HL-60 (cell line): ENCODE data around the gene ABHD17A.

Source experiments
- TF ChIP-seq, protein P1 (sequence below): IDR thresholded peaks from one replicate; pipeline ENCODE4 v1.5.1; 2011; ENCODE audit warnings: low read length, control low read depth, inconsistent platforms; ENCODE audit not compliant: insufficient read depth
- TF ChIP-seq, protein P2 (sequence below): IDR thresholded peaks from 2 replicates; pipeline ENCODE4 v1.6.1; 2012; ENCODE audit warnings: low read depth; ENCODE audit not compliant: insufficient replicate concordance

DNA sequence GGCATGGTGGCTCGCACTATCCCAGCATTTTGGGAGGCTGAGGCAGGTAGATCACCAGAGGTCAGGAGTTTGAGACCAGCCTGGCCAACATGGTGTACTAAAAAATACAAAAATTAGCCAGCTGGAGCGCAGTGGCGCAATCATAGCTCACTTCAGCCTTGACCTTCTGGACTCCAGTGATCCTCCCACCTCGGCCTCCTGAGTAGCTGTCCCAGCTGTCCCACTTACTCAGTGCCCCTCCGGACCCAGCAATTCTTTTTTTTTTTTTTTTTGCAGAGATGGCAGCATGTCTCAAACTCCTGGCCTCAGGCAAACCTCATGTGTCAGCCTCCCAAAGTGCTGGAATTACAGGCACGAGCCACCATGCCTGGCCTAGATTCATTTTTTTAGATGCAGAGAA lies 17.6 kb upstream of the ABHD17A start:
- TF ChIP-seq, protein P1, sequence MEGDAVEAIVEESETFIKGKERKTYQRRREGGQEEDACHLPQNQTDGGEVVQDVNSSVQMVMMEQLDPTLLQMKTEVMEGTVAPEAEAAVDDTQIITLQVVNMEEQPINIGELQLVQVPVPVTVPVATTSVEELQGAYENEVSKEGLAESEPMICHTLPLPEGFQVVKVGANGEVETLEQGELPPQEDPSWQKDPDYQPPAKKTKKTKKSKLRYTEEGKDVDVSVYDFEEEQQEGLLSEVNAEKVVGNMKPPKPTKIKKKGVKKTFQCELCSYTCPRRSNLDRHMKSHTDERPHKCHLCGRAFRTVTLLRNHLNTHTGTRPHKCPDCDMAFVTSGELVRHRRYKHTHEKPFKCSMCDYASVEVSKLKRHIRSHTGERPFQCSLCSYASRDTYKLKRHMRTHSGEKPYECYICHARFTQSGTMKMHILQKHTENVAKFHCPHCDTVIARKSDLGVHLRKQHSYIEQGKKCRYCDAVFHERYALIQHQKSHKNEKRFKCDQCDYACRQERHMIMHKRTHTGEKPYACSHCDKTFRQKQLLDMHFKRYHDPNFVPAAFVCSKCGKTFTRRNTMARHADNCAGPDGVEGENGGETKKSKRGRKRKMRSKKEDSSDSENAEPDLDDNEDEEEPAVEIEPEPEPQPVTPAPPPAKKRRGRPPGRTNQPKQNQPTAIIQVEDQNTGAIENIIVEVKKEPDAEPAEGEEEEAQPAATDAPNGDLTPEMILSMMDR: no peak
- TF ChIP-seq, protein P2, sequence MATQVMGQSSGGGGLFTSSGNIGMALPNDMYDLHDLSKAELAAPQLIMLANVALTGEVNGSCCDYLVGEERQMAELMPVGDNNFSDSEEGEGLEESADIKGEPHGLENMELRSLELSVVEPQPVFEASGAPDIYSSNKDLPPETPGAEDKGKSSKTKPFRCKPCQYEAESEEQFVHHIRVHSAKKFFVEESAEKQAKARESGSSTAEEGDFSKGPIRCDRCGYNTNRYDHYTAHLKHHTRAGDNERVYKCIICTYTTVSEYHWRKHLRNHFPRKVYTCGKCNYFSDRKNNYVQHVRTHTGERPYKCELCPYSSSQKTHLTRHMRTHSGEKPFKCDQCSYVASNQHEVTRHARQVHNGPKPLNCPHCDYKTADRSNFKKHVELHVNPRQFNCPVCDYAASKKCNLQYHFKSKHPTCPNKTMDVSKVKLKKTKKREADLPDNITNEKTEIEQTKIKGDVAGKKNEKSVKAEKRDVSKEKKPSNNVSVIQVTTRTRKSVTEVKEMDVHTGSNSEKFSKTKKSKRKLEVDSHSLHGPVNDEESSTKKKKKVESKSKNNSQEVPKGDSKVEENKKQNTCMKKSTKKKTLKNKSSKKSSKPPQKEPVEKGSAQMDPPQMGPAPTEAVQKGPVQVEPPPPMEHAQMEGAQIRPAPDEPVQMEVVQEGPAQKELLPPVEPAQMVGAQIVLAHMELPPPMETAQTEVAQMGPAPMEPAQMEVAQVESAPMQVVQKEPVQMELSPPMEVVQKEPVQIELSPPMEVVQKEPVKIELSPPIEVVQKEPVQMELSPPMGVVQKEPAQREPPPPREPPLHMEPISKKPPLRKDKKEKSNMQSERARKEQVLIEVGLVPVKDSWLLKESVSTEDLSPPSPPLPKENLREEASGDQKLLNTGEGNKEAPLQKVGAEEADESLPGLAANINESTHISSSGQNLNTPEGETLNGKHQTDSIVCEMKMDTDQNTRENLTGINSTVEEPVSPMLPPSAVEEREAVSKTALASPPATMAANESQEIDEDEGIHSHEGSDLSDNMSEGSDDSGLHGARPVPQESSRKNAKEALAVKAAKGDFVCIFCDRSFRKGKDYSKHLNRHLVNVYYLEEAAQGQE: no peak
